Muscle of leg (tissue), 11 donors: ENCODE results near the gene CASKIN1. TPM values are rescaled to one million over a fixed set of nuclear protein-coding genes. Genes with fewer than 3 reads are reported as not detected.
"Not testable (repeated sequence)": the region's sequence is repeated elsewhere in the genome, so short reads cannot be mapped to it uniquely, and the experiment has no call there.

Experiments used
- DNase-seq: peaks from one replicate; pipeline ENCODE4 v3.0.0; 2013
- H3K27ac ChIP-seq: one replicate; pipeline ENCODE4 v1.5.1; 2013; ENCODE audit warnings: mild to moderate bottlenecking, low read length, control low read depth
- H3K27me3 ChIP-seq: one replicate; pipeline ENCODE4 v1.6.1; 2013; ENCODE audit warnings: low read length; ENCODE audit not compliant: control insufficient read depth, insufficient read depth
- H3K36me3 ChIP-seq: one replicate; pipeline ENCODE4 v1.6.1; 2013; ENCODE audit warnings: low read length; ENCODE audit not compliant: control insufficient read depth, insufficient read depth
- H3K4me1 ChIP-seq: one replicate; pipeline ENCODE4 v1.6.1; 2013; ENCODE audit warnings: low read length; ENCODE audit not compliant: control insufficient read depth, insufficient read depth
- H3K4me3 ChIP-seq: one replicate; pipeline ENCODE4 v1.5.1; 2013; ENCODE audit warnings: low read length, control low read depth
- H3K9me3 ChIP-seq: replicated peaks from 2 replicates; pipeline ENCODE4 v1.6.1; 2013; ENCODE audit warnings: low read depth, low read length; ENCODE audit not compliant: control insufficient read depth
- WGBS: methylation state at CpG from one replicate; pipeline ENCODE4 v1.1.5; 2013; ENCODE audit warnings: missing lambda C conversion rate; ENCODE audit not compliant: insufficient coverage; 5-methylcytosine and 5-hydroxymethylcytosine counted together
- polyA plus RNA-seq, 8 donors: library from polyadenylated mRNA; unstranded; fragments of 120-200 nt; gene quantifications; one replicate each; pipeline versions ENCODE4 v1.2.1 to v1.2.3, GENCODE V29; 2013; ENCODE audit warnings: inconsistent platforms in 1 of 8, low replicate concordance in 1 of 8; ENCODE audit not compliant: insufficient read length in 8 of 8, insufficient read depth in 1 of 8
- total RNA-seq: library from RNA; stranded (reverse); fragments of 120-200 nt; gene quantifications from one replicate; pipeline ENCODE4 v1.2.4, GENCODE V29; 2013

Gene CASKIN1
- total and polyA plus RNA-seq, 9 donors: 0.75 to 2.4 (median 1.8) TPM

DNA sequence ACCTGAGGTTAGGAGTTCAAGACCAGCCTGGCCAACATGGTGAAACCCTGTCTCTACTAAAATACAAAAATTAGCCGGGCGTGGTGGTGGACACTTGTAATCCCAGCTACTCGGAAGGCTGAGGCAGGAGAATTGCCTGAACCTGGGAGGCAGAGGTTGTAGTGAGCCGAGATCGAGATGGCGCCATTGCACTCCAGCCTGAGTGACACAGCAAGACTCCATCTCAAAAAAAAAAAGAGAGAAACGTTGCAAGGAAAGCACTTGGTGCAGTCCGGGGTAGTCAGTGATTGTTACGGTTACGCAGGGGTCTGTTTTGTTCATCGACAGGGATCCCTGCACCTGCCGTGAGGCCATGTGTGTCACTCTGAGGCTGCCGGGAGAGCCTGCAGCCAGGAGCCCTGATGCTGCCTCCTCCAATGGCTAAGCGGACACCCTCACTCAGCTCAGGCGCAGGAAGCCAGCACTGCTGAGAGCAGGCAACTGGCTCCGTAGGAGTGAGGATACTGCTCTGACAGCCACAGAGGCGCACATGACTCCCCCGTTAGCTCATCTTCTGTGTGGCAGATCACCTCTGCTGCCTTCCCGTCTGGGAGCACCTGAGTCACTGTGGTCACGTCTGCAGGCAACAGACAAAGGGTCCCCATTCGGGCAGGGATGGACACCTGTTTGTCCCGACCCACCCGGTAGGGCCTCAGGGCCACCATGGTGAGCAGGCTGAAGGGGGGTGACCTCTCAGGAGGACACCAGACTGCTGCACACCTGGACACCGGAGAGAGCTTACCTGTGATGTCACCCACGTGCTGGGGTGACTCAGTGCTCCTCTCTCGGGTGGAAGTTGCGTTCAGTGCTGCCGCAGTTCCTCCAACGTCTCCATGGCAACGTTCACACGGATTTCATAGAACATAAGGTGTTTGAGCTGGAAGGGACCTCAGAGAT lies 53.2 kb downstream of the CASKIN1 start:
- Histone ChIP-seq H3K36me3 (no peaks in the 10 kb centered on the region), H3K27me3 (no peaks in the 10 kb centered on the region), H3K4me1 (peaks cover 19% of the 10 kb centered on the region), H3K27ac (no peak overlapping the region), H3K4me3 (no peak overlapping the region), H3K9me3 (no peaks in the 10 kb centered on the region)
- peak; percentile 22 for DNase-seq
- 60% methylated on average over 24 of the region's 31 CpGs for WGBS

GRCh38 chr16:2135770-2136490 lies 60.5 kb downstream of the CASKIN1 start, which contains the start of gene PKD1:
PKD1 (minus strand) TSS chr16:2135898; CDS start chr16:2135689, 209 bp downstream.
- DNase-seq: peak; percentile 97
- Histone ChIP-seq H3K4me3 (peak within 1 kb of the TSS; percentile 47), H3K27ac (peak within 1 kb of the TSS; percentile 88)
- not testable (repeated sequence) for H3K4me1 ChIP-seq, H3K36me3 ChIP-seq, H3K9me3 ChIP-seq, H3K27me3 ChIP-seq
- WGBS: under 1% methylated on average over 33 of the region's 81 CpGs

- H3K36me3 ChIP-seq, H3K9me3 ChIP-seq, DNase-seq, H3K27me3 ChIP-seq: not testable (repeated sequence)
- H3K4me1 ChIP-seq: peaks cover 12% of the 10 kb centered on the region
- peak overlapping the region; percentile 47 for H3K4me3 ChIP-seq
- 0% methylated on average over 6 of the region's 42 CpGs for whole genome bisulfite sequencing
- H3K27ac ChIP-seq: peak overlapping the region; percentile 42
Measured at GRCh38 chr16:2135071-2135470, 61.3 kb downstream of the CASKIN1 start.

DNA sequence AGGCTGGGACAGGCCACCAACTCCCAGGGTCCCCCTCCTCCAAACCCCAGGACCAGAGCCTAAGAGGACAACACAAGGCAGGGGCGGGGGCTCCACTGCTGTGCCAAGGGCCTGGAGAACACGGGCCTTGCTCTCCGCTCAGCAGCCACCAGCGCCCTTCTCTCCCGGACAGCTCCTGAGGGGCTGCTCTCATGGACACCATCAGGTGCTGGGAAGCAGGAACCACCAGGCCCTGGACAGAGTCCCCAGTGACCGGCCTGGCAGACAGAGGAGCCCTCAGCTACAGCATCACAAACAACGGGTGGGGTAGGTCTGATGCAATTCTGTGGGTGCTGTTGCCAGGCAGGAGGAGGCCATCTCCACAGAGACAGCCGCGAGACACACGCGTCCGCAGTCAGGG lies 62.6 kb downstream of the CASKIN1 start:
- peaks cover 20% of the 10 kb centered on the region for H3K4me1 ChIP-seq
- not testable (repeated sequence) for H3K4me3 ChIP-seq, H3K36me3 ChIP-seq, H3K27ac ChIP-seq, H3K9me3 ChIP-seq, H3K27me3 ChIP-seq, DNase-seq
- WGBS: no CpG with 5 or more reads among the region's 12 CpGs

- 47% methylated on average over 18 of the region's 22 CpGs for WGBS
- not testable (repeated sequence) for H3K4me3 ChIP-seq
Measured at GRCh38 chr16:2129890-2130447, 66.4 kb downstream of the CASKIN1 start.

DNA sequence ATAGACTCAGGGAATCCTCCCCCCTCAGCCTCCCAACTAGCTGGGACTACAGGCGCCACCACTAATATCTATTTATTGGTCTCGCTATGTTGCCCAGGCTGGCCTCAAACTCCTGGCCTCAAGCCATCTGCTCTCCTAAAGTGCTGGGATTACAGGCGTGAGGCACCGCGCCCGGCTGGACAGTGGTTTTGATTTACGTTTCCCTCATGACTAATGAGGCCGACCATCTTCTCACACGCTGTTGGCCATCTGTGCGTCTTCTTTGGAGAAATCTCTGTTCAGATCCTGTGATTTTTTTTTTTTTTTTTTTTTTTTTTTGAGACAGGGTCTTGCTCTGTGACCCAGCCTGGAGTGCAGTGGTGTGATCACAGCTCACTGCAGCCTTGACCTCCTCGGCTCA lies 67.2 kb downstream of the CASKIN1 start:
- H3K36me3 ChIP-seq, H3K9me3 ChIP-seq, H3K27me3 ChIP-seq, H3K4me3 ChIP-seq: not testable (repeated sequence)
- Histone ChIP-seq H3K4me1 (peaks cover 58% of the 10 kb centered on the region), H3K27ac (peak overlapping the region; percentile 13)
- DNase-seq: peak; percentile 42
- no CpG with 5 or more reads among the region's 11 CpGs for WGBS

More at GRCh38 chr16:2129890-2130447, 66.4 kb downstream of the CASKIN1 start:
- H3K27me3 ChIP-seq, H3K36me3 ChIP-seq, H3K9me3 ChIP-seq, DNase-seq: not testable (repeated sequence)
- H3K4me1 ChIP-seq: peaks cover 50% of the 10 kb centered on the region
- H3K27ac ChIP-seq: peak overlapping the region; percentile 13

- H3K4me1 ChIP-seq: peaks cover 69% of the 10 kb centered on the region
- DNase-seq: peak; percentile 76
- not testable (repeated sequence) for H3K9me3 ChIP-seq, H3K36me3 ChIP-seq, H3K4me3 ChIP-seq, H3K27me3 ChIP-seq
- WGBS: 37% methylated on average over 2 of the region's 3 CpGs
- peak overlapping the region; percentile 96 for H3K27ac ChIP-seq
Measured at GRCh38 chr16:2127630-2128280, 68.7 kb downstream of the CASKIN1 start.

Other genes with a start within 250 kb of the CASKIN1 start
- 43.0 TPM for gene RPL3L, start 241.9 kb downstream of the CASKIN1 start, total RNA-seq
- gene RPL3L, start 241.9 kb downstream of the CASKIN1 start, polyA plus RNA-seq: 10 to 100 TPM; 11.9 to 63.0 (median 33.4) TPM
- gene NDUFB10, start 237.1 kb downstream of the CASKIN1 start, total RNA-seq: 142 TPM
- 100 to 1,000 TPM in 7 of 8 donors, 10 to 100 TPM in 1; 95.4 to 162 (median 128) TPM for gene NDUFB10, start 237.1 kb downstream of the CASKIN1 start, polyA plus RNA-seq
- gene RPS2, start 231.8 kb downstream of the CASKIN1 start, total RNA-seq: 2,334 TPM
- gene RPS2, start 231.8 kb downstream of the CASKIN1 start, polyA plus RNA-seq: 1,000 to 10,000 TPM; 3,011 to 3,712 (median 3,485) TPM
- not detected for gene RNF151, start 229.7 kb downstream of the CASKIN1 start, total RNA-seq
- gene RNF151, start 229.7 kb downstream of the CASKIN1 start, polyA plus RNA-seq: not detected
- 23.9 TPM for gene TBL3, start 224.6 kb downstream of the CASKIN1 start, total RNA-seq
- 10 to 100 TPM; 27.9 to 32.9 (median 30.6) TPM for gene TBL3, start 224.6 kb downstream of the CASKIN1 start, polyA plus RNA-seq
- 0.89 TPM for gene NOXO1, start 215.1 kb downstream of the CASKIN1 start, total RNA-seq
- 1 to 10 TPM in 4 of 8 donors, under 1 TPM in 4; 0.29 to 1.7 (median 0.98) TPM for gene NOXO1, start 215.1 kb downstream of the CASKIN1 start, polyA plus RNA-seq
- 18.3 TPM for gene GFER, start 212.4 kb downstream of the CASKIN1 start, total RNA-seq
- gene GFER, start 212.4 kb downstream of the CASKIN1 start, polyA plus RNA-seq: 10 to 100 TPM; 14.7 to 23.8 (median 17.8) TPM
- gene SYNGR3, start 206.6 kb downstream of the CASKIN1 start, total RNA-seq: 0.93 TPM
- 1 to 10 TPM in 6 of 8 donors, under 1 TPM in 2; 0.70 to 1.5 (median 1.2) TPM for gene SYNGR3, start 206.6 kb downstream of the CASKIN1 start, polyA plus RNA-seq
- 6.6 TPM for gene ZNF598, start 186.8 kb downstream of the CASKIN1 start, total RNA-seq
- 10 to 100 TPM; 21.2 to 28.6 (median 23.6) TPM for gene ZNF598, start 186.8 kb downstream of the CASKIN1 start, polyA plus RNA-seq
- gene NPW, start 176.8 kb downstream of the CASKIN1 start, total RNA-seq: 0.80 TPM
- gene NPW, start 176.8 kb downstream of the CASKIN1 start, polyA plus RNA-seq: 1 to 10 TPM in 7 of 8 donors, under 1 TPM in 1; 0.57 to 5.4 (median 2.6) TPM
- 22.1 TPM for gene NHERF2, start 169.7 kb downstream of the CASKIN1 start, total RNA-seq
- gene NHERF2, start 169.7 kb downstream of the CASKIN1 start, polyA plus RNA-seq: 10 to 100 TPM; 34.5 to 60.6 (median 45.6) TPM
- 20.2 TPM for gene NTHL1, start 148.8 kb downstream of the CASKIN1 start, total RNA-seq
- gene NTHL1, start 148.8 kb downstream of the CASKIN1 start, polyA plus RNA-seq: 10 to 100 TPM; 11.5 to 18.1 (median 14.0) TPM
- gene TSC2, start 148.6 kb downstream of the CASKIN1 start, total RNA-seq: 31.8 TPM
- 100 to 1,000 TPM in 3 of 8 donors, 10 to 100 TPM in 5; 57.6 to 109 (median 84.6) TPM for gene TSC2, start 148.6 kb downstream of the CASKIN1 start, polyA plus RNA-seq
- 63.3 TPM for gene PKD1, start 60.7 kb downstream of the CASKIN1 start, total RNA-seq
- gene PKD1, start 60.7 kb downstream of the CASKIN1 start, polyA plus RNA-seq: 100 to 1,000 TPM; 120 to 183 (median 156) TPM
- 0.40 TPM for gene RAB26, start 48.0 kb downstream of the CASKIN1 start, total RNA-seq
- 1 to 10 TPM in 4 of 8 donors, under 1 TPM in 4; 0.27 to 3.4 (median 0.86) TPM for gene RAB26, start 48.0 kb downstream of the CASKIN1 start, polyA plus RNA-seq
- 29.0 TPM for gene TRAF7, start 40.8 kb downstream of the CASKIN1 start, total RNA-seq
- 10 to 100 TPM; 32.6 to 52.6 (median 47.6) TPM for gene TRAF7, start 40.8 kb downstream of the CASKIN1 start, polyA plus RNA-seq
- gene MLST8, start 8.8 kb upstream of the CASKIN1 start, total RNA-seq: 13.7 TPM
- 10 to 100 TPM; 30.6 to 38.2 (median 34.5) TPM for gene MLST8, start 8.8 kb upstream of the CASKIN1 start, polyA plus RNA-seq
- gene BRICD5, start 14.3 kb upstream of the CASKIN1 start, total RNA-seq: 5.8 TPM
- gene BRICD5, start 14.3 kb upstream of the CASKIN1 start, polyA plus RNA-seq: 10 to 100 TPM in 2 of 8 donors, 1 to 10 TPM in 6; 3.9 to 11.0 (median 7.6) TPM
- gene PGP, start 18.2 kb upstream of the CASKIN1 start, total RNA-seq: 12.2 TPM
- gene PGP, start 18.2 kb upstream of the CASKIN1 start, polyA plus RNA-seq: 10 to 100 TPM; 11.8 to 18.1 (median 16.9) TPM
- gene E4F1, start 27.0 kb upstream of the CASKIN1 start, total RNA-seq: 18.6 TPM
- 10 to 100 TPM; 14.2 to 19.3 (median 17.3) TPM for gene E4F1, start 27.0 kb upstream of the CASKIN1 start, polyA plus RNA-seq
- gene DNASE1L2, start 39.8 kb upstream of the CASKIN1 start, total RNA-seq: 0.89 TPM
- 1 to 10 TPM in 1 of 8 donors, under 1 TPM in 7; 0.60 to 1.2 (median 0.84) TPM for gene DNASE1L2, start 39.8 kb upstream of the CASKIN1 start, polyA plus RNA-seq
- 56.9 TPM for gene ECI1, start 55.0 kb upstream of the CASKIN1 start, total RNA-seq
- 10 to 100 TPM; 44.4 to 81.7 (median 59.5) TPM for gene ECI1, start 55.0 kb upstream of the CASKIN1 start, polyA plus RNA-seq
- 80.7 TPM for gene RNPS1, start 71.5 kb upstream of the CASKIN1 start, total RNA-seq
- gene RNPS1, start 71.5 kb upstream of the CASKIN1 start, polyA plus RNA-seq: 100 to 1,000 TPM; 169 to 198 (median 188) TPM
- gene ABCA3, start 144.1 kb upstream of the CASKIN1 start, total RNA-seq: 7.5 TPM
- 10 to 100 TPM; 11.5 to 17.6 (median 15.9) TPM for gene ABCA3, start 144.1 kb upstream of the CASKIN1 start, polyA plus RNA-seq
- gene CCNF, start 232.8 kb upstream of the CASKIN1 start, total RNA-seq: 7.3 TPM
- gene CCNF, start 232.8 kb upstream of the CASKIN1 start, polyA plus RNA-seq: 1 to 10 TPM; 5.3 to 9.1 (median 8.0) TPM